Activated naive CD8-positive, alpha-beta T cell (primary cell): ENCODE data around the gene MEIS1.
"Not testable (repeated sequence)": the region's sequence is repeated elsewhere in the genome, so short reads cannot be mapped to it uniquely, and the experiment has no call there.

Experiments
- H3K27ac Mint-ChIP-seq: one replicate; pipeline ENCODE4 v1.8.0; 2021; ENCODE audit warnings: mixed read lengths
- H3K27me3 Mint-ChIP-seq: one replicate; pipeline ENCODE4 v1.8.0; 2021; ENCODE audit warnings: mixed read lengths
- H3K36me3 Mint-ChIP-seq: one replicate; pipeline ENCODE4 v1.8.0; 2021; ENCODE audit warnings: mixed read lengths
- H3K4me1 Mint-ChIP-seq: one replicate; pipeline ENCODE4 v1.8.0; 2021; ENCODE audit warnings: low read depth, mixed read lengths
- H3K4me3 Mint-ChIP-seq: one replicate; pipeline ENCODE4 v1.8.0; 2021; ENCODE audit warnings: mild to moderate bottlenecking, mixed read lengths
- H3K9me3 Mint-ChIP-seq: one replicate; pipeline ENCODE4 v1.8.0; 2021; ENCODE audit warnings: low read depth, mixed read lengths

The MEIS1 gene

GRCh38 chr2:66466433-66466832 lies 31.5 kb downstream of the MEIS1 start:
- no peaks in the 10 kb centered on the region for H3K9me3 Mint-ChIP-seq
- H3K4me1 Mint-ChIP-seq: no peaks in the 10 kb centered on the region
- H3K27me3 Mint-ChIP-seq: peaks cover 8% of the 10 kb centered on the region
- H3K36me3 Mint-ChIP-seq: no peaks in the 10 kb centered on the region
- H3K27ac Mint-ChIP-seq: no peak overlapping the region
- H3K4me3 Mint-ChIP-seq: no peak overlapping the region

GRCh38 chr2:66467718-66468117 lies 32.8 kb downstream of the MEIS1 start:
- peaks cover 9% of the 10 kb centered on the region for H3K27me3 Mint-ChIP-seq
- no peaks in the 10 kb centered on the region for H3K4me1 Mint-ChIP-seq
- no peak overlapping the region for H3K27ac Mint-ChIP-seq
- H3K4me3 Mint-ChIP-seq: no peak overlapping the region
- no peaks in the 10 kb centered on the region for H3K9me3 Mint-ChIP-seq
- no peaks in the 10 kb centered on the region for H3K36me3 Mint-ChIP-seq

GRCh38 chr2:66469214-66469902 lies 34.4 kb downstream of the MEIS1 start:
- no peaks in the 10 kb centered on the region for H3K36me3 Mint-ChIP-seq
- peaks cover 5% of the 10 kb centered on the region for H3K27me3 Mint-ChIP-seq
- H3K27ac Mint-ChIP-seq: no peak overlapping the region
- no peak overlapping the region for H3K4me3 Mint-ChIP-seq
- H3K4me1 Mint-ChIP-seq: no peaks in the 10 kb centered on the region
- H3K9me3 Mint-ChIP-seq: no peaks in the 10 kb centered on the region

- Mint-ChIP-seq H3K9me3 (no peaks in the 10 kb centered on the region), H3K27ac (no peak overlapping the region)
These were observed 35.3 kb downstream of the MEIS1 start for GRCh38 chr2:66470199-66470598.

GRCh38 chr2:66472225-66472843 lies 37.4 kb downstream of the MEIS1 start:
- Mint-ChIP-seq H3K36me3 (no peaks in the 10 kb centered on the region), H3K9me3 (no peaks in the 10 kb centered on the region), H3K27ac (no peak overlapping the region), H3K4me1 (no peaks in the 10 kb centered on the region), H3K4me3 (no peak overlapping the region), H3K27me3 (peaks cover 7% of the 10 kb centered on the region)

More at GRCh38 chr2:66470199-66470598, 35.3 kb downstream of the MEIS1 start:
- Mint-ChIP-seq H3K4me1 (no peaks in the 10 kb centered on the region), H3K27me3 (peaks cover 7% of the 10 kb centered on the region), H3K4me3 (no peak overlapping the region), H3K36me3 (no peaks in the 10 kb centered on the region)

GRCh38 chr2:66477135-66477842 lies 42.4 kb downstream of the MEIS1 start:
- Mint-ChIP-seq H3K4me1 (no peaks in the 10 kb centered on the region), H3K36me3 (no peaks in the 10 kb centered on the region), H3K27ac (no peak overlapping the region), H3K4me3 (no peak overlapping the region), H3K27me3 (peaks cover 5% of the 10 kb centered on the region), H3K9me3 (no peaks in the 10 kb centered on the region)

- H3K27me3 Mint-ChIP-seq: peaks cover 5% of the 10 kb centered on the region
- no peaks in the 10 kb centered on the region for H3K36me3 Mint-ChIP-seq
- H3K9me3 Mint-ChIP-seq: no peaks in the 10 kb centered on the region
- H3K27ac Mint-ChIP-seq: no peak overlapping the region
- H3K4me1 Mint-ChIP-seq: no peaks in the 10 kb centered on the region
- H3K4me3 Mint-ChIP-seq: no peak overlapping the region
These were observed 43.4 kb downstream of the MEIS1 start for GRCh38 chr2:66478299-66478698.

- Mint-ChIP-seq H3K9me3 (no peaks in the 10 kb centered on the region), H3K27me3 (peaks cover 5% of the 10 kb centered on the region), H3K36me3 (no peaks in the 10 kb centered on the region), H3K4me3 (no peak overlapping the region), H3K27ac (no peak overlapping the region), H3K4me1 (no peaks in the 10 kb centered on the region)
These were observed 43.9 kb downstream of the MEIS1 start for GRCh38 chr2:66478731-66479316.

GRCh38 chr2:66481100-66481549 lies 46.2 kb downstream of the MEIS1 start:
- H3K4me3 Mint-ChIP-seq: no peak overlapping the region
- no peaks in the 10 kb centered on the region for H3K4me1 Mint-ChIP-seq
- peaks cover 3% of the 10 kb centered on the region for H3K9me3 Mint-ChIP-seq
- H3K36me3 Mint-ChIP-seq: no peaks in the 10 kb centered on the region
- peaks cover 5% of the 10 kb centered on the region for H3K27me3 Mint-ChIP-seq
- H3K27ac Mint-ChIP-seq: no peak overlapping the region

GRCh38 chr2:66485252-66485651 lies 50.3 kb downstream of the MEIS1 start:
- not testable (repeated sequence) for H3K9me3 Mint-ChIP-seq, H3K27me3 Mint-ChIP-seq, H3K4me1 Mint-ChIP-seq, H3K27ac Mint-ChIP-seq, H3K36me3 Mint-ChIP-seq, H3K4me3 Mint-ChIP-seq

GRCh38 chr2:66488946-66489345 lies 54.0 kb downstream of the MEIS1 start:
- Mint-ChIP-seq H3K9me3 (peaks cover 3% of the 10 kb centered on the region), H3K27me3 (peaks cover 4% of the 10 kb centered on the region), H3K4me1 (no peaks in the 10 kb centered on the region), H3K36me3 (no peaks in the 10 kb centered on the region), H3K4me3 (no peak overlapping the region), H3K27ac (no peak overlapping the region)

GRCh38 chr2:66489436-66489835 lies 54.5 kb downstream of the MEIS1 start:
- Mint-ChIP-seq H3K27me3 (peaks cover 4% of the 10 kb centered on the region), H3K36me3 (no peaks in the 10 kb centered on the region), H3K27ac (no peak overlapping the region)

GRCh38 chr2:66490588-66491001 lies 55.7 kb downstream of the MEIS1 start:
- Mint-ChIP-seq H3K36me3 (no peaks in the 10 kb centered on the region), H3K4me3 (no peak overlapping the region), H3K27ac (no peak overlapping the region), H3K27me3 (peaks cover 2% of the 10 kb centered on the region), H3K4me1 (no peaks in the 10 kb centered on the region), H3K9me3 (no peaks in the 10 kb centered on the region)

More at GRCh38 chr2:66489436-66489835, 54.5 kb downstream of the MEIS1 start:
- Mint-ChIP-seq H3K4me1 (no peaks in the 10 kb centered on the region), H3K4me3 (no peak overlapping the region), H3K9me3 (peaks cover 3% of the 10 kb centered on the region)

GRCh38 chr2:66494708-66495107 lies 59.8 kb downstream of the MEIS1 start:
- H3K9me3 Mint-ChIP-seq: no peaks in the 10 kb centered on the region
- H3K27ac Mint-ChIP-seq: no peak overlapping the region
- no peaks in the 10 kb centered on the region for H3K4me1 Mint-ChIP-seq
- H3K36me3 Mint-ChIP-seq: no peaks in the 10 kb centered on the region
- peaks cover 2% of the 10 kb centered on the region for H3K27me3 Mint-ChIP-seq
- H3K4me3 Mint-ChIP-seq: no peak overlapping the region
